HUES48 (cell line): Measurements from ENCODE around the gene EXOC4.

Experiments
- H3K27ac ChIP-seq: one replicate; pipeline ENCODE4 v1.7.0; 2013; ENCODE audit warnings: low read depth, low read length, inconsistent platforms
- H3K27me3 ChIP-seq: 2 replicates; pipeline ENCODE4 v1.6.1; 2013; ENCODE audit warnings: mild to moderate bottlenecking, low read length; ENCODE audit not compliant: control insufficient read depth, insufficient read depth
- H3K36me3 ChIP-seq: 2 replicates; pipeline ENCODE4 v1.6.1; 2013; ENCODE audit warnings: low read length; ENCODE audit not compliant: control insufficient read depth, insufficient read depth
- H3K4me1 ChIP-seq: 2 replicates; pipeline ENCODE4 v1.6.1; 2013; ENCODE audit warnings: mild to moderate bottlenecking, low read length; ENCODE audit not compliant: control insufficient read depth, insufficient read depth
- H3K4me3 ChIP-seq: 2 replicates; pipeline ENCODE4 v1.5.1; 2013; ENCODE audit warnings: mild to moderate bottlenecking, low read depth, low read length
- H3K9ac ChIP-seq: 2 replicates; pipeline ENCODE4 v1.6.1; 2013; ENCODE audit warnings: mild to moderate bottlenecking, low read depth, low read length, moderate library complexity
- H3K9me3 ChIP-seq: 2 replicates; pipeline ENCODE4 v1.6.1; 2013; ENCODE audit warnings: low read length; ENCODE audit not compliant: control insufficient read depth, insufficient read depth

EXOC4 gene

GRCh38 chr7:133489906-133490305 lies 237.0 kb downstream of the EXOC4 start:
- Histone ChIP-seq H3K4me3 (no peak overlapping the region), H3K27me3 (no peaks in the 10 kb centered on the region), H3K4me1 (no peaks in the 10 kb centered on the region), H3K27ac (no peak overlapping the region), H3K9me3 (no peaks in the 10 kb centered on the region), H3K9ac (no peak overlapping the region), H3K36me3 (no peaks in the 10 kb centered on the region)

DNA sequence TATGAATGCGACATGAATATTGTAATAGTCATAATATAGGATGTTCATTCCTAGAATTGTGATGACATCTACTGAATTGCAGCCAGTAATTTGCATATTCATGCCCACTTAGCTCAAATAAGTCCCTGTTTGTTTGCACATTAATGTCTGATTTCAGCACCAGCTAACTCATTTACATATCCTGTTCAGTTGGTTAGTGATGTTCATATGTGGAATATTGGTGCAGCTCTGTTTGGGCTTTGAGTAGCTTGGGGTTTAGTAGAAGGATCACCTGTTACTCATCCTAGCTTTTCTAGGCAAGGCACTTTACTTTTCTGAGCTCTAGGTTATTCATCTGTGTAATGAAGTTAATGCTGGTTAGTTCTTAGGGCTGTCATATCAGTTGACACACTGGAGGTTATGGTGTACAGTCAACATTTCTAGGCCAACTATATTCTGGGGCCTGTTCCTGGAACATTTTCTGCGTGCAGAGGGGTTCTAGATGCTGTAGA lies 238.4 kb downstream of the EXOC4 start:
- H3K9me3 ChIP-seq: no peaks in the 10 kb centered on the region
- H3K4me3 ChIP-seq: no peak overlapping the region

DNA sequence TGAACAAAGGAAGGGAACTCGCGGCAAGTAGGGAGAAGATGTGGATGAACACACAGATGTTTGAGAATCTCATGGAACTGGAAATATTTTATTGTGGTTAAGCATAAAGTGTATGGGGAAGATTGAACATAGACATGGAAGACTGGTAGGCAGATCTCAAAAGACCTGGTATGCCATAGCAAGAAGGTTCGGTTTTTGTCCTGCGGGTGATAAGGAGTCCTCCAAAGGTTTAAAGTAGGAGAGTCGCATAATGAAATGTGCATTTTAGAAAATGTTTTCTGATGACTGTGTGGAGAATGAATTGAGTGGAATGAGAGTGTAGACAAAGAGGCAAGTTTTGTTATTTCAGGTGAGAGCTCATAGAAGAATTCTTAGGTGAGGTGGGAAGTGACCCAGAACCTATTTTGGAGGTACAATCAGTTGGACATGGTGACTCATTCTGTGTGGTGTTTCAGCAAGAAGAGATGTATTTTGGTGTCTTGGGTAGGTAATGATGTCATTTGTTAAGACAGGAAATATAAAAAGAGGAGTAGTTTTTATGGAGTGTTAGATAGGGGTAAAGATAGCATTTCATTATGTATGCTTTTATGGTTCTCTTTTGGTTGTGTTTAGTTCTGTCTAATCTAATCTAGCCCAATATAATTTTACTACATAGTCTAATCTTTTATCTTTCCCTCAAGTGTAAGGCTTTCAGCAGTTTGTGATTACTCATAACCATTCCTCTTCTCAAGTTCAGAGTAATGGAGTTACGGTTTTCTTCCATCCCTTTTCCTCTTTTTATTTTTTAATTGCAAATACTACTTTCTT lies 239.2 kb downstream of the EXOC4 start:
- H3K9ac ChIP-seq: no peak overlapping the region
- no peaks in the 10 kb centered on the region for H3K4me1 ChIP-seq
- H3K4me3 ChIP-seq: no peak overlapping the region
- no peaks in the 10 kb centered on the region for H3K27me3 ChIP-seq
- H3K27ac ChIP-seq: no peak overlapping the region
- H3K9me3 ChIP-seq: no peaks in the 10 kb centered on the region
- H3K36me3 ChIP-seq: no peaks in the 10 kb centered on the region

More for the DNA sequence above, 238.4 kb downstream of the EXOC4 start:
- Histone ChIP-seq H3K27me3 (no peaks in the 10 kb centered on the region), H3K27ac (no peak overlapping the region), H3K4me1 (no peaks in the 10 kb centered on the region), H3K9ac (no peak overlapping the region), H3K36me3 (no peaks in the 10 kb centered on the region)

GRCh38 chr7:133497061-133497460 lies 244.2 kb downstream of the EXOC4 start:
- Histone ChIP-seq H3K9ac (no peak overlapping the region), H3K36me3 (no peaks in the 10 kb centered on the region)

GRCh38 chr7:133501771-133502170 lies 248.9 kb downstream of the EXOC4 start:
- Histone ChIP-seq H3K36me3 (no peaks in the 10 kb centered on the region), H3K27me3 (no peaks in the 10 kb centered on the region), H3K9ac (no peak overlapping the region), H3K4me1 (no peaks in the 10 kb centered on the region), H3K4me3 (no peak overlapping the region), H3K9me3 (no peaks in the 10 kb centered on the region), H3K27ac (no peak overlapping the region)

More at GRCh38 chr7:133497061-133497460, 244.2 kb downstream of the EXOC4 start:
- Histone ChIP-seq H3K27ac (no peak overlapping the region), H3K27me3 (no peaks in the 10 kb centered on the region), H3K4me1 (no peaks in the 10 kb centered on the region), H3K9me3 (no peaks in the 10 kb centered on the region), H3K4me3 (no peak overlapping the region)

- Histone ChIP-seq H3K9me3 (no peaks in the 10 kb centered on the region), H3K27me3 (no peaks in the 10 kb centered on the region), H3K27ac (no peak overlapping the region), H3K36me3 (no peaks in the 10 kb centered on the region), H3K4me3 (no peak overlapping the region), H3K4me1 (no peaks in the 10 kb centered on the region), H3K9ac (no peak overlapping the region)
Observed at GRCh38 chr7:133502498-133502897, 249.6 kb downstream of the EXOC4 start.

DNA sequence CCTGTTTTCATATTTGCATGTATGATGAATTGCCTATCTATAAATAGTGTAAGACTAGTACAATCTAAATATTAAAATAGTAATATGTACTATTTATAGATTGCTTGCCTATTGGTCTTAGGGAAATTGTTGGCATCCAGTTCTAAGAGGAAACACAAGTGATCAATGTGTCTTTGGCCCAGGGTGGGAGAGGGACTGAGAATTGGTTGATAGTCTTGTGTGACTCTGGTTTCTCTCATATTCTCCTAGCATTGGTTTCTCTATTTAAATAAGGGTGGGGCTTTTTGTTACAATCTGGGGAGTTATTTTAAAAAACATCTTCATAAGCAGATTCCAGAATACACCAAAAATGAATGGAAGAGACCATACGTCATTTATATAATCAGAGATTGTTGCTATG lies 250.1 kb downstream of the EXOC4 start:
- Histone ChIP-seq H3K9ac (no peak overlapping the region), H3K4me3 (no peak overlapping the region), H3K36me3 (no peaks in the 10 kb centered on the region), H3K27ac (no peak overlapping the region), H3K4me1 (peaks cover under 1% of the 10 kb centered on the region; the same call in 1 of the 2 replicates), H3K9me3 (no peaks in the 10 kb centered on the region), H3K27me3 (no peaks in the 10 kb centered on the region)

DNA sequence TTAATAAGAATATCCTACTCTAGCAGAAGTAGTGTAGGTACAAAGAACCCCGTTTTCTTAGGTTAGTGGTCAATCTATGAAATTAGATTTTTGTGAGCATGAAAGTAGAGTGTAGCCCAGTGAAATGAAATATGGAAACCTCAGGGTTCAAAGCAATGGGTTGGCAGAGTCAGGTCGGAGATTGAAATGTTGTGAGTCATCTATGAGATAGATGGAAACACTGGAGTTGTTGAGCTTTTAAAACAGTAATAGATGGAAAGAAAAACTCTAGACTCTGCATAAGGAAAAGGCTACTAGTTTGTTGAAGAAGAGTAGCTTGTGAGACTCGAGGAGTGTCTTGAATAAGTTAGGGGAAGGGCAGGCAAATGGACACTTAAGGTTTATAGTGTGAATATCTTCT lies 251.9 kb downstream of the EXOC4 start:
- no peak overlapping the region for H3K9ac ChIP-seq
- no peak overlapping the region for H3K4me3 ChIP-seq
- H3K27me3 ChIP-seq: no peaks in the 10 kb centered on the region
- H3K4me1 ChIP-seq: peaks cover 10% of the 10 kb centered on the region
- no peaks in the 10 kb centered on the region for H3K36me3 ChIP-seq
- H3K9me3 ChIP-seq: no peaks in the 10 kb centered on the region
- no peak overlapping the region for H3K27ac ChIP-seq

DNA sequence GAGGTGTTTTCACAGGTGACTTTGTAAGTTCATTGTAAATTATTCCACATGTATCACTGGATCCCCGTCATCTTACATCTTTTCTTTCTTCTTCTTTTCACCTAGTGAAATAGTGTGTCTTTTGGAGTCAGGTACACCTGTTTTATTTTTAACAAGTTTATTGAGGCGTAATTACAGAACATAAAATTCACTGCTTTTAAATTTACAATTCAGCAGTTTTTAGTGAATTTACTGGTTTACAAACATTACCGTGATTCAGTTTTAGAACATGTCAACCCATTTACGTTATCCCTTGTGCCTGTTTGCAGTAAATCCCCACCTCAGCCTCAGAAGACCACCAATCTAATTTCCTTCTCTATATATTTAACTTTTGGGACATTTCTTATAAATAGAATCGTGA lies 256.9 kb downstream of the EXOC4 start:
- Histone ChIP-seq H3K9me3 (no peaks in the 10 kb centered on the region), H3K27me3 (no peaks in the 10 kb centered on the region), H3K9ac (no peak overlapping the region), H3K27ac (no peak overlapping the region), H3K4me3 (no peak overlapping the region), H3K4me1 (peaks cover 10% of the 10 kb centered on the region), H3K36me3 (no peaks in the 10 kb centered on the region)

GRCh38 chr7:133510326-133511055 lies 257.6 kb downstream of the EXOC4 start:
- no peaks in the 10 kb centered on the region for H3K27me3 ChIP-seq
- peaks cover 10% of the 10 kb centered on the region for H3K4me1 ChIP-seq
- no peaks in the 10 kb centered on the region for H3K36me3 ChIP-seq
- H3K4me3 ChIP-seq: no peak overlapping the region
- no peak overlapping the region for H3K9ac ChIP-seq
- H3K27ac ChIP-seq: no peak overlapping the region
- no peaks in the 10 kb centered on the region for H3K9me3 ChIP-seq

DNA sequence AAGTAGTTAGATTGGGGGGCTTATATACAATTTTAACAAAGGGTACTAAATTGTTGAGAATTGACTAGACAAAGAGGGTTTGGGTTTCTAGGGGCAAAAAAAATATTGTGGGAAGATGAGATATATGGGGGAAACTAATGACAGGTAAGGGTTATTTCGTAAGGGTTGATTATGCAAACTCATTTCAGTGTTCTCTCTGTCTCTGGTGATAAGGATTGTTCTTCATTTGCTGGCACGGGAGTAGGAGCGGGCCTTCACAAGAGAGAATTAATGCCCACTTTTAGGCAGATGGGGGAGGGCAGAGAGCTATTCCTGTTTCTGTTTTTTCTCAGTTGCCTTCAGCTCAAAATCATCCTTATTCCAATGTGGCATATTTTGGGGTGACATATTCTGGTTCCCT lies 258.4 kb downstream of the EXOC4 start:
- H3K4me3 ChIP-seq: no peak overlapping the region
- no peak overlapping the region for H3K27ac ChIP-seq
- no peaks in the 10 kb centered on the region for H3K9me3 ChIP-seq
- no peaks in the 10 kb centered on the region for H3K27me3 ChIP-seq
- H3K9ac ChIP-seq: no peak overlapping the region
- H3K36me3 ChIP-seq: no peaks in the 10 kb centered on the region
- H3K4me1 ChIP-seq: peaks cover 10% of the 10 kb centered on the region
